SK-N-SH (cell line): ENCODE results near the gene DVL1. TPM values are rescaled to one million over a fixed set of nuclear protein-coding genes. Genes with fewer than 3 reads are reported as not detected.

Experiments
- CTCF ChIA-PET: fragments of 300-600, 350-600 bp; formaldehyde crosslinking; extraction: SDS; loops from one replicate; lab custom pipeline; 2021; lab: Yijun Ruan, JAX
- POLR2A ChIA-PET: fragments of 350-600 bp; sonication (Branson Sonifier 250); formaldehyde crosslinking; extraction: SDS; loops from one replicate; lab custom pipeline; 2020; ENCODE audit warnings: antibody characterized with exemption, inconsistent platforms; lab: Yijun Ruan, JAX
- DNase-seq: peaks from one replicate; pipeline ENCODE4 v3.0.0; 2012
- H2AFZ ChIP-seq: fragments of 200-600 bp; sonication (generic); 2 replicates; pipeline ENCODE4 v1.8.1; 2016; ENCODE audit warnings: antibody characterized with exemption, mild to moderate bottlenecking, low read depth
- H3F3A ChIP-seq: fragments of 200-600 bp; sonication (generic); replicated peaks from 2 replicates; pipeline ENCODE3; 2016; ENCODE audit warnings: antibody characterized with exemption, mild to moderate bottlenecking; ENCODE audit not compliant: insufficient read depth
- H3K27ac ChIP-seq, 2 experiments: fragments of 200-500 bp in 1 of 2; fragments of 200-600 bp in 1 of 2; sonication (Bioruptor generic) in 1 of 2; sonication (generic), shearing (Covaris generic) in 1 of 2; 2 replicates each; pipeline versions ENCODE4 v1.5.1 to v1.6.1; 2014 to 2016; ENCODE audit warnings: low read depth in 2 of 2, inconsistent platforms in 1 of 2, low read length in 1 of 2, mild to moderate bottlenecking in 1 of 2, mixed read lengths in 1 of 2
- H3K27me3 ChIP-seq: fragments of 200-600 bp; sonication (generic), shearing (Covaris generic); 2 replicates; pipeline ENCODE4 v1.6.1; 2016; ENCODE audit warnings: mixed run types; ENCODE audit not compliant: insufficient read depth
- H3K36me3 ChIP-seq, 2 experiments: fragments of 200-500 bp in 1 of 2; fragments of 200-600 bp in 1 of 2; sonication (Bioruptor generic) in 1 of 2; sonication (generic) in 1 of 2; replicated peaks in 1 of 2; 2 replicates each; pipeline versions ENCODE3 to v1.5.1; 2014 to 2016; ENCODE audit warnings: low read length in 1 of 2, mild to moderate bottlenecking in 1 of 2; ENCODE audit not compliant: insufficient read depth in 2 of 2, control insufficient read depth in 1 of 2
- H3K4me1 ChIP-seq, 2 experiments: fragments of 200-500 bp in 1 of 2; fragments of 200-600 bp in 1 of 2; sonication (Bioruptor generic) in 1 of 2; sonication (generic), shearing (Covaris generic) in 1 of 2; 2 replicates each; pipeline versions ENCODE4 v1.5.1 to v1.6.1; 2014 to 2016; ENCODE audit warnings: low read depth in 1 of 2, low read length in 1 of 2, mixed run types in 1 of 2; ENCODE audit not compliant: insufficient read depth in 2 of 2, control insufficient read depth in 1 of 2
- H3K4me2 ChIP-seq: fragments of 200-600 bp; sonication (generic), shearing (Covaris generic); 2 replicates; pipeline ENCODE4 v1.6.1; 2017; ENCODE audit warnings: mixed run types
- H3K4me3 ChIP-seq, 2 experiments: fragments of 200-500 bp in 1 of 2; fragments of 200-600 bp in 1 of 2; sonication (Bioruptor generic) in 1 of 2; sonication (generic), shearing (Covaris generic) in 1 of 2; 2 replicates each; pipeline versions ENCODE4 v1.5.1 to v1.8.1; 2014 to 2016; ENCODE audit warnings: low read depth in 2 of 2, inconsistent platforms in 1 of 2, low read length in 1 of 2, mild to moderate bottlenecking in 1 of 2, mixed read lengths in 1 of 2, moderate library complexity in 1 of 2
- H3K79me2 ChIP-seq: fragments of 200-600 bp; sonication (generic); 2 replicates; pipeline ENCODE4 v1.8.1; 2017; ENCODE audit warnings: mild to moderate bottlenecking; ENCODE audit not compliant: insufficient read depth
- H3K9ac ChIP-seq: fragments of 200-600 bp; sonication (generic); 2 replicates; pipeline ENCODE4 v1.6.1; 2017; ENCODE audit warnings: mixed run types
- H3K9me2 ChIP-seq: fragments of 200-600 bp; sonication (generic); 2 replicates; pipeline ENCODE4 v1.6.1; 2017; ENCODE audit warnings: mixed run types
- H3K9me3 ChIP-seq: fragments of 200-600 bp; sonication (generic); 2 replicates; pipeline ENCODE4 v1.6.1; 2017; ENCODE audit warnings: mixed run types, mild to moderate bottlenecking, moderate library complexity
- H4K20me1 ChIP-seq: fragments of 200-600 bp; sonication (generic); 2 replicates; pipeline ENCODE4 v1.6.1; 2017; ENCODE audit warnings: mild to moderate bottlenecking, mixed run types; ENCODE audit not compliant: insufficient read depth
- ELF1 ChIP-seq: IDR thresholded peaks from 2 replicates; pipeline ENCODE4 v1.4.0; 2012
- EZH2phosphoT487 ChIP-seq: fragments of 200-600 bp; sonication (generic); IDR thresholded peaks from 2 replicates; pipeline ENCODE4 v1.6.1; 2017; ENCODE audit warnings: low read depth, mixed run types, mild to moderate bottlenecking, antibody characterized with exemption, moderate library complexity, borderline replicate concordance
- FOSL2 ChIP-seq: IDR thresholded peaks from 2 replicates; pipeline ENCODE4 v1.4.0; 2012; ENCODE audit warnings: low read depth, mild to moderate bottlenecking, moderate library complexity, borderline replicate concordance
- MEF2A ChIP-seq: IDR thresholded peaks from 2 replicates; pipeline ENCODE4 v1.4.0; 2012; ENCODE audit warnings: low read depth, borderline replicate concordance
- RFX5 ChIP-seq: IDR thresholded peaks from 2 replicates; pipeline ENCODE4 v1.6.1; 2012; ENCODE audit warnings: mild to moderate bottlenecking, improper control_type of control experiment, low read length
- TEAD4 ChIP-seq: IDR thresholded peaks from 2 replicates; pipeline ENCODE4 v1.4.0; 2012; ENCODE audit warnings: mild to moderate bottlenecking, borderline replicate concordance; ENCODE audit not compliant: insufficient read depth
- YY1 ChIP-seq: IDR thresholded peaks from 2 replicates; pipeline ENCODE4 v1.4.0; 2012; ENCODE audit warnings: low read depth, mild to moderate bottlenecking
- WGBS: methylation state at CpG from one replicate; pipeline ENCODE4 v1.1.6; 2017; ENCODE audit warnings: low lambda C conversion rate; 5-methylcytosine and 5-hydroxymethylcytosine counted together
- polyA plus RNA-seq, 3 experiments: library from polyadenylated mRNA; depleted of rRNA; stranded (reverse); fragments of >200 nt; gene quantifications; 2 replicates each; pipeline ENCODE4 v1.2.3, GENCODE V29; 2012
- TF ChIP-seq, protein P1 (sequence below): IDR thresholded peaks from 2 replicates; pipeline ENCODE4 v1.4.0; 2012; ENCODE audit warnings: low read depth, borderline replicate concordance
- TF ChIP-seq, protein P2 (sequence below): IDR thresholded peaks from 2 replicates; pipeline ENCODE4 v1.6.1; 2012; ENCODE audit warnings: mild to moderate bottlenecking, low read depth, low read length, moderate library complexity
- TF ChIP-seq, protein P3 (sequence below): IDR thresholded peaks from 2 replicates; pipeline ENCODE4; 2012

Gene DVL1
- polyA plus RNA-seq, 1 of the 3 experiments (the other 2 are of a cell fraction) = 32.0 TPM

DNA sequence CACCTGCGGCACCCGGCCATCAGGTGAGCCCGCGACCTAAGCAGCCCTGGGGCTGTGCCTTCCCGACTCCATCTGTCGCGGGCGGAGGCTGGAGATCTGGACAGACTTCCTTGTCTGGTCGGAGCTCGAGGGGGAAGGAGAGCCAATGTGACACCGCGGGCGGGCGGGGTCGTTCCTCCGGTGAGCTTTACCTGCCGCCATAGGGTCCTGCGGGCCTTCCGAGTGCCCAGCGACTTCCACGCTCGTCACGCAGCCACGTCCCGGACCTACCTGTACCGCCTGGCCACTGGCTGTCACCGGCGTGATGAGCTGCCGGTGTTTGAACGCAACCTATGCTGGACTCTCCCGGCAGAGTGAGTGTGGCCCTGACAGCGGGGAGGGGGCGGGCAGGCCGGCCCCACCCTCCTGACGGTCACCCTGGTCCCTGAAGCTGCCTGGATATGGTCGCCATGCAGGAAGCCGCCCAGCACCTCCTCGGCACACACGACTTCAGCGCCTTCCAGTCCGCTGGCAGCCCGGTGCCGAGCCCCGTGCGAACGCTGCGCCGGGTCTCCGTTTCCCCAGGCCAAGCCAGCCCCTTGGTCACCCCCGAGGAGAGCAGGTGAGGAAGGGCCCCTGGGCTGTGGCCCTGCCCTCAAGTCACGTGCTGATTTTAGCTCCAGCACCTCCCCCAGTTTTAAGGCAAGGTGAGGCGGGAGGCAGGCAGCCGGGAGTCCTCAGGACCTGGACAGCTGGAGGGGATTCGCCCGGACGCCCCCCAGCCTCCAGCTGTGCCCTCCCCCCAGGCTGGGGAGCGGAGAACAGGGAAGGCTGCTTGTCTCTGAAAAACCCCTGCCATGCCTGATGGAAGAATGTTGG, 39.7 kb downstream of the DVL1 start:
- no peaks in the 10 kb centered on the region for H3F3A ChIP-seq
- H3K9me3 ChIP-seq = no peaks in the 10 kb centered on the region
- peak; percentile 52 for DNase-seq
- peaks cover 15% of the 10 kb centered on the region; the same call in 1 of the 2 replicates for H4K20me1 ChIP-seq
- H3K4me2 ChIP-seq = peak overlapping the region; percentile 87
- no peak overlapping the region for H2AFZ ChIP-seq
- H3K9ac ChIP-seq = peak overlapping the region; percentile 74
- peak overlapping the region in 1 of 2 experiments; percentile 16; a peak in 1 of 4 replicates for H3K27ac ChIP-seq
- POLR2A ChIA-PET = interaction anchor here (1.2 kb wide), 1 partner anchor 16 kb away, joined by 3 read pairs; no protein-coding TSS in a partner anchor
- peaks cover 0 to 43% of the 10 kb centered on the region in 2 experiments for H3K36me3 ChIP-seq
- no peaks in the 10 kb centered on the region for H3K27me3 ChIP-seq
- peaks cover 13 to 34% of the 10 kb centered on the region in 2 experiments; a peak in 2 of 4 replicates for H3K4me1 ChIP-seq
- CTCF ChIA-PET = interaction anchor here (1.1 to 1.4 kb wide), 3 partner anchors 9 to 39 kb away, joined by 3 to 7 read pairs (median 5); partner anchors contain the start of gene DVL1
- TF ChIP-seq ELF1 = no peak
- TF ChIP-seq, all 33 proteins: peak for 0
- Histone ChIP-seq H3K4me3 (peak overlapping the region; percentile 66 to 85), H3K79me2 (peaks cover 32% of the 10 kb centered on the region), H3K9me2 (no peaks in the 10 kb centered on the region)
- 83% methylated on average over 19 of the region's 57 CpGs for WGBS

DNA sequence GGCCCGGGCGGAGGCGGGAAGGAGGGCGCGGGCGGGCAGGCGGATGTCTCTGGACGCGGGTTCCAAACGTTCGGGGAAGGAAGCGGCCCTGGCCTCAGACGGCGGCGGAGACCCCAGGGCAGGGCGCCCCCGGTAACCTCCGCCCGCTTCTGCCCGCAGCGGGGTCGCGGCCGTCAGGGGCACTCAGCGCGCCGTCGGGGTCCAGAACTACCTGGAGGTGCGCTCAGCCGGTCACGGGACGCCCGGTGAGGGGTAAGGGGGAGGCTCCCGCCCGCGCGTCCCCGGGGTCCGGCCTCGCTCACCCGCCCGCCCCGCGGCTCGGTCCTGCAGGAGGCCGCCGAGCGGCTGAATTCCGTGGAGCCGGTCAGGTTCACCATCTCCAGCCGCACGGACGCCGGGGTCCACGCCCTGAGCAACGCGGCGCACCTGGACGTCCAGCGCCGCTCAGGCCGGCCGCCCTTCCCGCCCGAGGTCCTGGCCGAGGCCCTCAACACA, 40.4 kb downstream of the DVL1 start:
- Histone ChIP-seq H3K9me3 (no peaks in the 10 kb centered on the region), H3K4me1 (peaks cover 13 to 41% of the 10 kb centered on the region in 2 experiments; a peak in 2 of 4 replicates), H3K9ac (peak overlapping the region; percentile 74), H3K27me3 (no peaks in the 10 kb centered on the region), H3K4me3 (peak overlapping the region; percentile 66 to 85), H3F3A (no peaks in the 10 kb centered on the region), H3K9me2 (no peaks in the 10 kb centered on the region), H3K79me2 (peaks cover 35% of the 10 kb centered on the region), H3K4me2 (peak overlapping the region; percentile 87), H2AFZ (no peak overlapping the region), H3K27ac (peak overlapping the region; percentile 62 to 82; a peak in 3 of 4 replicates), H3K36me3 (peaks cover 0 to 36% of the 10 kb centered on the region in 2 experiments), H4K20me1 (peaks cover 15% of the 10 kb centered on the region; the same call in 1 of the 2 replicates)
- TF ChIP-seq, protein P1, sequence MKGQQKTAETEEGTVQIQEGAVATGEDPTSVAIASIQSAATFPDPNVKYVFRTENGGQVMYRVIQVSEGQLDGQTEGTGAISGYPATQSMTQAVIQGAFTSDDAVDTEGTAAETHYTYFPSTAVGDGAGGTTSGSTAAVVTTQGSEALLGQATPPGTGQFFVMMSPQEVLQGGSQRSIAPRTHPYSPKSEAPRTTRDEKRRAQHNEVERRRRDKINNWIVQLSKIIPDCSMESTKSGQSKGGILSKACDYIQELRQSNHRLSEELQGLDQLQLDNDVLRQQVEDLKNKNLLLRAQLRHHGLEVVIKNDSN = 0 out of 2 replicates have a peak, but pooled peaks have one; percentile 5
- TF ChIP-seq FOSL2 = no peak
- 0% methylated on average over 12 of the region's 66 CpGs for WGBS
- POLR2A ChIA-PET = interaction anchor here (1.2 kb wide), 1 partner anchor 16 kb away, joined by 3 read pairs; no protein-coding TSS in a partner anchor
- CTCF ChIA-PET = no interaction called here
- peak; percentile 71 for DNase-seq

DNA sequence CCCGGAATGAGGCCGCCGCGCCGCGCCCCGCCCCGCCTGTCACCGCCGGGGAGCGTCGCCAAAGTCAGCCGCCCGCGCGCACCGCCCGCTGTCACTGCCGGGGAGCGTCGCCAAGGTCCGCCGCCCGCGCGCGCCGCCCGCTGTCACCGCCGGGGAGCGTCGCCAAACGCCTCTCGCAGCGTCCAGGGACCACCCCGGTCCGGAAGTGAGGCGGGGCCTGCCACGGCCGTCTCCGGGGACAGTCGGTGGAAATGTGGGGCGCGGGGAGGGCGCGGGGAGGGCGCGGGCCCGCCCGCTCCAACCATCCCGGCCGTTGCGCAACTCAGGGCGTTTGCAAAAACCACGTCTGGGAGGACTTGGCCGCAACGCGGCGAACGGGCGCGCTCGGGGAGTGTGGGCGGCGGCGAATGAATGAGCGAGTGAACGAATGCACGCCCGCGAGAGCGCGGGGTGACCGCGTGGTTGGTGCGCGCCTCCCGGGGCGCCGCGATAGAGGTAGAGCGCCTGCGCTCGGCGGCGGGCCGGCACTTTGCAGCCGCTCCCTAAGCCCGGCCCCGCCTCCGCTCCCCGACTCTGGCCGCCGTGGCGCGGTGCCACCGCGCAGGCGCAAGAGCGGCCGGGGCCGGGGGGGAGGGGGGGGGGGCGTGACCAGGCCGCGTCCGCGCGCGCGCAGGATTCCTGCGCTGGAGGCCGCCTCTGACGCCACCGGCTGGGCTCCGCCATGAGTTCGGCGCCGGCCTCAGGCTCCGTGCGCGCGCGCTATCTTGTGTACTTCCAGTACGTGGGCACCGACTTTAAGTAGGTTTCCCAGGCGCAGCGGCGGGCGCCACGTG, 41.1 kb downstream of the DVL1 start, which contains the start of the genes ACAP3 and PUSL1:
Gene ACAP3, minus strand, starts transcription at position 8 of the 833 bp plus-strand sequence. CDS start 115 bp downstream, outside the sequence.
Gene PUSL1, plus strand, starts transcription at position 675 of the 833 bp plus-strand sequence. Its CDS starts 47 bp downstream, at position 722.
- peak within 1 kb of the TSS; percentile 95 for H3K4me2 ChIP-seq
- H3K9me2 ChIP-seq = no peaks in the 10 kb centered on the region
- peak; percentile 98 for DNase-seq
- H3K27ac ChIP-seq = peak within 1 kb of the TSS; percentile 72 to 97
- H3K79me2 ChIP-seq = peaks cover 35% of the 10 kb centered on the region
- H3K4me3 ChIP-seq = peak within 1 kb of the TSS; percentile 73 to 91
- H3K27me3 ChIP-seq = no peaks in the 10 kb centered on the region
- peak within 1 kb of the TSS; percentile 74 for H3K9ac ChIP-seq
- H3F3A ChIP-seq = no peaks in the 10 kb centered on the region
- no peak within 1 kb of the TSS for H2AFZ ChIP-seq
- ChIA-PET POLR2A (no interaction called here), CTCF (no interaction called here)
- H3K36me3 ChIP-seq = peaks cover 0 to 30% of the 10 kb centered on the region in 2 experiments
- WGBS = 1% methylated on average over 16 of the region's 131 CpGs
- H3K9me3 ChIP-seq = no peaks in the 10 kb centered on the region
- peaks cover 13 to 48% of the 10 kb centered on the region in 2 experiments; a peak in 2 of 4 replicates for H3K4me1 ChIP-seq
- peaks cover 11% of the 10 kb centered on the region; the same call in 1 of the 2 replicates for H4K20me1 ChIP-seq
- TF ChIP-seq RFX5 (no peak), MEF2A (no peak), EZH2phosphoT487 (no peak), TEAD4 (no peak), YY1 (peak; percentile 28; the same call in 1 of the 2 replicates), FOSL2 (no peak)
- TF ChIP-seq, protein P2, sequence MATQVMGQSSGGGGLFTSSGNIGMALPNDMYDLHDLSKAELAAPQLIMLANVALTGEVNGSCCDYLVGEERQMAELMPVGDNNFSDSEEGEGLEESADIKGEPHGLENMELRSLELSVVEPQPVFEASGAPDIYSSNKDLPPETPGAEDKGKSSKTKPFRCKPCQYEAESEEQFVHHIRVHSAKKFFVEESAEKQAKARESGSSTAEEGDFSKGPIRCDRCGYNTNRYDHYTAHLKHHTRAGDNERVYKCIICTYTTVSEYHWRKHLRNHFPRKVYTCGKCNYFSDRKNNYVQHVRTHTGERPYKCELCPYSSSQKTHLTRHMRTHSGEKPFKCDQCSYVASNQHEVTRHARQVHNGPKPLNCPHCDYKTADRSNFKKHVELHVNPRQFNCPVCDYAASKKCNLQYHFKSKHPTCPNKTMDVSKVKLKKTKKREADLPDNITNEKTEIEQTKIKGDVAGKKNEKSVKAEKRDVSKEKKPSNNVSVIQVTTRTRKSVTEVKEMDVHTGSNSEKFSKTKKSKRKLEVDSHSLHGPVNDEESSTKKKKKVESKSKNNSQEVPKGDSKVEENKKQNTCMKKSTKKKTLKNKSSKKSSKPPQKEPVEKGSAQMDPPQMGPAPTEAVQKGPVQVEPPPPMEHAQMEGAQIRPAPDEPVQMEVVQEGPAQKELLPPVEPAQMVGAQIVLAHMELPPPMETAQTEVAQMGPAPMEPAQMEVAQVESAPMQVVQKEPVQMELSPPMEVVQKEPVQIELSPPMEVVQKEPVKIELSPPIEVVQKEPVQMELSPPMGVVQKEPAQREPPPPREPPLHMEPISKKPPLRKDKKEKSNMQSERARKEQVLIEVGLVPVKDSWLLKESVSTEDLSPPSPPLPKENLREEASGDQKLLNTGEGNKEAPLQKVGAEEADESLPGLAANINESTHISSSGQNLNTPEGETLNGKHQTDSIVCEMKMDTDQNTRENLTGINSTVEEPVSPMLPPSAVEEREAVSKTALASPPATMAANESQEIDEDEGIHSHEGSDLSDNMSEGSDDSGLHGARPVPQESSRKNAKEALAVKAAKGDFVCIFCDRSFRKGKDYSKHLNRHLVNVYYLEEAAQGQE = no peak
- TF ChIP-seq, protein P3, sequence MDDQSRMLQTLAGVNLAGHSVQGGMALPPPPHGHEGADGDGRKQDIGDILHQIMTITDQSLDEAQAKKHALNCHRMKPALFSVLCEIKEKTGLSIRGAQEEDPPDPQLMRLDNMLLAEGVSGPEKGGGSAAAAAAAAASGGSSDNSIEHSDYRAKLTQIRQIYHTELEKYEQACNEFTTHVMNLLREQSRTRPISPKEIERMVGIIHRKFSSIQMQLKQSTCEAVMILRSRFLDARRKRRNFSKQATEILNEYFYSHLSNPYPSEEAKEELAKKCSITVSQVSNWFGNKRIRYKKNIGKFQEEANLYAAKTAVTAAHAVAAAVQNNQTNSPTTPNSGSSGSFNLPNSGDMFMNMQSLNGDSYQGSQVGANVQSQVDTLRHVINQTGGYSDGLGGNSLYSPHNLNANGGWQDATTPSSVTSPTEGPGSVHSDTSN = no peak
